Loucy (cell line): ENCODE measurements around the gene PTGER3.

ENCODE experiments used
- H2AFZ ChIP-seq: fragments of 200-600 bp; sonication (generic); 2 replicates; pipeline ENCODE4 v1.6.0; 2016; ENCODE audit warnings: antibody characterized with exemption, mild to moderate bottlenecking, low read length, moderate library complexity
- H3F3A ChIP-seq: fragments of 200-600 bp; 2 replicates; pipeline ENCODE4 v1.6.0; 2016; ENCODE audit warnings: antibody characterized with exemption, low read depth, mild to moderate bottlenecking
- H3K27me3 ChIP-seq: fragments of 200-600 bp; sonication (generic); 2 replicates; pipeline ENCODE4 v1.6.1; 2014; ENCODE audit warnings: low read length, mild to moderate bottlenecking; ENCODE audit not compliant: insufficient read depth, poor library complexity, severe bottlenecking
- H3K36me3 ChIP-seq: fragments of 200-600 bp; sonication (generic); 2 replicates; pipeline ENCODE4 v1.6.1; 2016; ENCODE audit warnings: low read length; ENCODE audit not compliant: insufficient read depth
- H3K4me1 ChIP-seq: fragments of 200-600 bp; sonication (generic); 2 replicates; pipeline ENCODE4 v1.5.1; 2014; ENCODE audit warnings: low read length, mild to moderate bottlenecking; ENCODE audit not compliant: insufficient read depth, poor library complexity, severe bottlenecking
- H3K4me2 ChIP-seq: fragments of 200-600 bp; sonication (generic); 2 replicates; pipeline ENCODE4 v1.6.0; 2014; ENCODE audit warnings: antibody characterized with exemption, low read length, low read depth, mild to moderate bottlenecking; ENCODE audit not compliant: poor library complexity, severe bottlenecking
- H3K4me3 ChIP-seq: fragments of 200-600 bp; sonication (generic); 2 replicates; pipeline ENCODE4 v1.5.1; 2014; ENCODE audit warnings: low read length, mild to moderate bottlenecking, mixed read lengths; ENCODE audit not compliant: poor library complexity, severe bottlenecking
- H3K79me2 ChIP-seq: fragments of 200-600 bp; sonication (generic); 2 replicates; pipeline ENCODE4 v1.6.1; 2014; ENCODE audit warnings: low read length; ENCODE audit not compliant: insufficient read depth
- H3K9ac ChIP-seq: fragments of 200-600 bp; sonication (generic); 2 replicates; pipeline ENCODE4 v1.6.0; 2014; ENCODE audit warnings: mild to moderate bottlenecking, low read depth, low read length, moderate library complexity; ENCODE audit not compliant: poor library complexity, severe bottlenecking
- H3K9me2 ChIP-seq: fragments of 200-600 bp; sonication (generic); replicated peaks from 2 replicates; pipeline ENCODE4 v1.6.1; 2016; ENCODE audit warnings: low read depth, low read length, mixed read lengths
- H3K9me3 ChIP-seq: fragments of 200-600 bp; sonication (generic); 2 replicates; pipeline ENCODE4 v1.6.1; 2014; ENCODE audit warnings: mild to moderate bottlenecking, antibody characterized with exemption, low read length, low read depth; ENCODE audit not compliant: insufficient read depth
- H4K20me1 ChIP-seq: fragments of 200-600 bp; sonication (generic); 2 replicates; pipeline ENCODE4 v1.6.0; 2014; ENCODE audit warnings: antibody characterized with exemption, low read length, mild to moderate bottlenecking; ENCODE audit not compliant: insufficient read depth, poor library complexity, severe bottlenecking
- EZH2phosphoT487 ChIP-seq: fragments of 200-600 bp; IDR thresholded peaks from 2 replicates; pipeline ENCODE4 v1.6.1; 2018; ENCODE audit warnings: antibody characterized with exemption, mild to moderate bottlenecking, moderate library complexity, borderline replicate concordance
- TF ChIP-seq, protein P1 (sequence below): fragments of 200-600 bp; sonication (generic); conservative IDR thresholded peaks from 2 replicates; pipeline ENCODE4 v1.5.1; 2014; ENCODE audit warnings: mild to moderate bottlenecking, antibody characterized with exemption, low read length

Gene PTGER3

DNA sequence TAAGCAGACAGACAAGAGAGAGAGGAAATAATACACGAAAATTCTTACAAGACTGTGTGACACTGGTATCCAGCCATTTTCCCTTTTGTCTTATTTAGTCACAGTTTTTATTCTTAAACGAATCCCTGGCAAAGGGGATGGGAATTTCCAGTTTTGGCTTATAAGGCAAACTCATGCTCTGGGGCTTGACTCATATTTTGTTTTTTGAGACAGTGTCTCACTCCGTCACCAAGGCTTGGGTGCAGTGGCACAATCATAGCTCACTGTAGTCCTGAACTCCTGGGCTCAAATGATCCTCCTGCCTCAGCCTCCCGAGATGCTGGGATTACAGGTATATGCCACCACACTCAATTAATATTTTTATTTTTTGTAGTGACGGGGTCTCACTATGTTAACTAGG, 31.9 kb downstream of the PTGER3 start:
- TF ChIP-seq EZH2phosphoT487, result no peak
- TF ChIP-seq, protein P1, sequence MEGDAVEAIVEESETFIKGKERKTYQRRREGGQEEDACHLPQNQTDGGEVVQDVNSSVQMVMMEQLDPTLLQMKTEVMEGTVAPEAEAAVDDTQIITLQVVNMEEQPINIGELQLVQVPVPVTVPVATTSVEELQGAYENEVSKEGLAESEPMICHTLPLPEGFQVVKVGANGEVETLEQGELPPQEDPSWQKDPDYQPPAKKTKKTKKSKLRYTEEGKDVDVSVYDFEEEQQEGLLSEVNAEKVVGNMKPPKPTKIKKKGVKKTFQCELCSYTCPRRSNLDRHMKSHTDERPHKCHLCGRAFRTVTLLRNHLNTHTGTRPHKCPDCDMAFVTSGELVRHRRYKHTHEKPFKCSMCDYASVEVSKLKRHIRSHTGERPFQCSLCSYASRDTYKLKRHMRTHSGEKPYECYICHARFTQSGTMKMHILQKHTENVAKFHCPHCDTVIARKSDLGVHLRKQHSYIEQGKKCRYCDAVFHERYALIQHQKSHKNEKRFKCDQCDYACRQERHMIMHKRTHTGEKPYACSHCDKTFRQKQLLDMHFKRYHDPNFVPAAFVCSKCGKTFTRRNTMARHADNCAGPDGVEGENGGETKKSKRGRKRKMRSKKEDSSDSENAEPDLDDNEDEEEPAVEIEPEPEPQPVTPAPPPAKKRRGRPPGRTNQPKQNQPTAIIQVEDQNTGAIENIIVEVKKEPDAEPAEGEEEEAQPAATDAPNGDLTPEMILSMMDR, result no peak
- H3K4me3 ChIP-seq, result no peak overlapping the region
- no peaks in the 10 kb centered on the region for H3K27me3 ChIP-seq
- no peaks in the 10 kb centered on the region for H3K9me2 ChIP-seq
- no peaks in the 10 kb centered on the region for H4K20me1 ChIP-seq
- H3K4me2 ChIP-seq, result no peak overlapping the region
- peaks cover 12% of the 10 kb centered on the region for H3K4me1 ChIP-seq
- no peaks in the 10 kb centered on the region; the same call in 1 of the 2 replicates for H3K9me3 ChIP-seq
- no peaks in the 10 kb centered on the region; the same call in 1 of the 2 replicates for H3K79me2 ChIP-seq
- H3F3A ChIP-seq, result no peaks in the 10 kb centered on the region
- H2AFZ ChIP-seq, result no peak overlapping the region
- peaks cover 8% of the 10 kb centered on the region; the same call in 1 of the 2 replicates for H3K36me3 ChIP-seq
- no peak overlapping the region for H3K9ac ChIP-seq

DNA sequence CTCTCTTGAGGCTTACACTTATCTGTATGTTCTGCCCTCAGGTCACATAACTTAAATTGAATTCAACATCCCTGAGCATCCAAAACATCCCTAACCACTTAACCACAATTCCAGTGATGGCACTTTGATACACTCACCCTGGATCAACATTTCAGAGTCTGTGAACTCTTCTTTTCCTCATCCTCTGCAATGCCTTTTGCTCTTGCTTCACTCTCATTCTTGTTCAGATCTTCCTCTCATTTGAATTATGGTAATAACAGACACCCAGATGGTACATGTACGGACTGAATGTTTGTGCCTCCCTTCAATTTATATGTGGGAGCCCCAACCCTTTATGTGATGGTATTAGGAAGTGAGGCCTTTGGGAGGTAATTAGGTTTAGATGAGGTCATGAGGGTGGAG, 33.4 kb downstream of the PTGER3 start:
- H2AFZ ChIP-seq, result no peak overlapping the region
- no peaks in the 10 kb centered on the region for H3K27me3 ChIP-seq
- H3K79me2 ChIP-seq, result no peaks in the 10 kb centered on the region; the same call in 1 of the 2 replicates
- no peaks in the 10 kb centered on the region for H4K20me1 ChIP-seq
- no peaks in the 10 kb centered on the region for H3K9me2 ChIP-seq
- H3K4me2 ChIP-seq, result no peak overlapping the region
- no peaks in the 10 kb centered on the region for H3F3A ChIP-seq
- H3K4me1 ChIP-seq, result peaks cover 15% of the 10 kb centered on the region
- no peaks in the 10 kb centered on the region; the same call in 1 of the 2 replicates for H3K9me3 ChIP-seq
- H3K9ac ChIP-seq, result no peak overlapping the region
- no peak for TF ChIP-seq EZH2phosphoT487
- TF ChIP-seq, protein P1, result no peak
- H3K36me3 ChIP-seq, result peaks cover 15% of the 10 kb centered on the region
- no peak overlapping the region for H3K4me3 ChIP-seq

DNA sequence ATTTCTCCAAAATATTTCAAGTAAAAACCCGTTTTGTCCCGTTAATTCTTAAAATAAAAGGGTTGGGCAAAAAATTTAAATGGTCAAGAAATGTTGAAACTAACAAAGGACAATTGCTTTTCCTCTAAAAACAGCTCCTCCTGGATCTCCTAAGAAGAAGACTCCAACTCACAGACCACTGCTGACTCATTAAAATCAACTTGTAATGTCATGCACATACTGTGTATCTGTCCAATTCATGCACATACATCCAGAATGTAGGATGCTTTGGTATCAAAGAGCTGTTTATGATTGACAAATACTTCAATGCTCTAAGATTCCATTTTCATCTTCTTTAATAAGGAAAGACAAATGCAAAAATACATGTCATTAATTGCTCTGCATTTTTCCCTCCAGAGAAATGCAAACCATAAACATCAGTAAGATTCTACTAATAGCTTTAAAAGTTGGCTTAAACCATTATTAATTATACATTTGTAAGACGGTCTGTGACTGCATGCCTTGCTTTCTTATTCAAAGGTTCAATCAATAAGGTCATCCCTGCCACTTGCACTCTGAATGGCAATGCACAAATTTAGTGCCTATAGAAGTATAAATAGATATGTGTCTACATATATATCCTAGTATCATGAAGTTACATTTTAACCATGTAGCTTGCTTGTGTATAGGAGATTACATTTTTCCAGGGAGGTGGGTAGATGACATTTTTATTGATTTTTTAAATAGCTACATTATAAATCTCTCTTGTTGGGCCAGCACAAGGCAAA, 44.7 kb downstream of the PTGER3 start:
- H3K36me3 ChIP-seq, result no peaks in the 10 kb centered on the region
- peaks cover 20% of the 10 kb centered on the region for H3K4me1 ChIP-seq
- H3K79me2 ChIP-seq, result no peaks in the 10 kb centered on the region
- H3K4me2 ChIP-seq, result no peak overlapping the region
- no peak for TF ChIP-seq EZH2phosphoT487
- TF ChIP-seq, protein P1, result no peak
- no peak overlapping the region for H3K9ac ChIP-seq
- no peaks in the 10 kb centered on the region for H3K9me3 ChIP-seq
- H3K27me3 ChIP-seq, result no peaks in the 10 kb centered on the region
- H2AFZ ChIP-seq, result no peak overlapping the region
- H4K20me1 ChIP-seq, result no peaks in the 10 kb centered on the region
- no peaks in the 10 kb centered on the region for H3K9me2 ChIP-seq
- no peaks in the 10 kb centered on the region for H3F3A ChIP-seq
- H3K4me3 ChIP-seq, result no peak overlapping the region
